HCT116 (cell line): ENCODE measurements around the gene GSG1L. TPM values are rescaled to one million over a fixed set of nuclear protein-coding genes. Genes with fewer than 3 reads are reported as not detected.

Experiments
- ATAC-seq: fragments of 200-7000 bp; cut with Tn5 transposase; 2 replicates; pipeline ENCODE4 v1.9.1; 2020; ENCODE audit warnings: mild to moderate bottlenecking, moderate library complexity
- BruUV-seq: library from RNA; stranded (reverse); fragments of 400-500 nt; replicated peaks from 2 replicates; lab custom pipeline; 2021; lab: Mats Ljungman, UMichigan
- CTCF ChIA-PET: fragments of 300-600 bp; sonication (Branson Sonifier 250); formaldehyde crosslinking; loops from one replicate; lab custom pipeline; 2021; ENCODE audit warnings: antibody characterized with exemption; lab: Charles Lee
- POLR2A ChIA-PET: fragments of 300-600, 350-600 bp; sonication (Branson Sonifier 250); formaldehyde crosslinking; loops from one replicate; lab custom pipeline; 2021; ENCODE audit warnings: antibody characterized with exemption; lab: Charles Lee
- RAD21 ChIA-PET, 2 experiments: fragments of 300-600 bp; sonication (Branson Sonifier 250); formaldehyde crosslinking; loops; one replicate each; lab custom pipeline; 2023; ENCODE audit warnings: low total read pairs in 2 of 2; ENCODE audit not compliant: uncharacterized antibody in 2 of 2, unreplicated experiment in 2 of 2, low non-redundant PET in 1 of 2; lab: Charles Lee
- DNase-seq: peaks from one replicate; pipeline ENCODE4 v3.0.0-alpha.2; 2010; ENCODE audit warnings: low read depth, low spot score
- H2AFZ ChIP-seq: fragments of 200-600 bp; shearing (Covaris generic), sonication (generic); 2 replicates; pipeline ENCODE4 v1.6.1; 2017; ENCODE audit warnings: low read depth, mixed run types, mixed read lengths, antibody characterized with exemption, low read length; ENCODE audit not compliant: poor library complexity, severe bottlenecking
- H3K27ac ChIP-seq: 2 replicates; pipeline ENCODE4 v1.5.1; 2012; ENCODE audit warnings: low read depth, low read length
- H3K27me3 ChIP-seq: fragments of 200-600 bp; sonication (generic); 2 replicates; pipeline ENCODE4 v1.6.1; 2016; ENCODE audit warnings: mixed run types, low read length, mixed read lengths; ENCODE audit not compliant: insufficient read depth
- H3K36me3 ChIP-seq, 2 experiments: fragments of 200-500 bp in 1 of 2; fragments of 200-600 bp in 1 of 2; sonication (Bioruptor generic) in 1 of 2; sonication (generic) in 1 of 2; 2 replicates each; pipeline versions ENCODE4 v1.5.1 to v1.6.1; 2014 to 2016; ENCODE audit warnings: low read length in 2 of 2, inconsistent platforms in 1 of 2, mixed read lengths in 1 of 2, mixed run types in 1 of 2; ENCODE audit not compliant: insufficient read depth in 2 of 2, control insufficient read depth in 1 of 2
- H3K4me1 ChIP-seq, 2 experiments: fragments of 200-600 bp in 1 of 2; sonication (generic) in 1 of 2; 2 replicates each; pipeline versions ENCODE4 v1.5.1 to v1.6.1; 2012 to 2017; ENCODE audit warnings: low read length in 2 of 2, inconsistent platforms in 1 of 2, mild to moderate bottlenecking in 1 of 2, mixed read lengths in 1 of 2, mixed run types in 1 of 2, moderate library complexity in 1 of 2; ENCODE audit not compliant: insufficient read depth in 2 of 2, control insufficient read depth in 1 of 2
- H3K4me2 ChIP-seq: fragments of 200-600 bp; sonication (generic); 2 replicates; pipeline ENCODE4 v1.6.1; 2017; ENCODE audit warnings: mixed run types, low read length, mixed read lengths
- H3K4me3 ChIP-seq, 2 experiments: fragments of 200-600 bp in 1 of 2; sonication (generic) in 1 of 2; replicated peaks in 1 of 2; 2 replicates each; pipeline ENCODE4 v1.5.1; 2011 to 2016; ENCODE audit warnings: low read length in 2 of 2, control low read depth in 1 of 2, low read depth in 1 of 2, mild to moderate bottlenecking in 1 of 2, mixed read lengths in 1 of 2, mixed run types in 1 of 2
- H3K79me2 ChIP-seq: fragments of 200-600 bp; sonication (generic); 2 replicates; pipeline ENCODE4 v1.6.1; 2017; ENCODE audit warnings: mild to moderate bottlenecking, mixed run types, low read length, moderate library complexity, mixed read lengths; ENCODE audit not compliant: insufficient read depth
- H3K9ac ChIP-seq: fragments of 200-600 bp; sonication (generic); 2 replicates; pipeline ENCODE4 v1.6.1; 2016; ENCODE audit warnings: low read length, mixed read lengths
- H3K9me2 ChIP-seq: fragments of 200-600 bp; sonication (generic), shearing (Covaris generic); 2 replicates; pipeline ENCODE4 v1.6.1; 2017; ENCODE audit warnings: mixed run types, mild to moderate bottlenecking, moderate library complexity; ENCODE audit not compliant: insufficient read depth
- H3K9me3 ChIP-seq, 2 experiments: fragments of 200-500 bp in 1 of 2; fragments of 200-600 bp in 1 of 2; sonication (Bioruptor generic) in 1 of 2; sonication (generic) in 1 of 2; 2 replicates each; pipeline ENCODE4 v1.6.1; 2014 to 2017; ENCODE audit warnings: low read length in 2 of 2, mixed read lengths in 2 of 2, inconsistent platforms in 1 of 2, low read depth in 1 of 2, mild to moderate bottlenecking in 1 of 2, mixed run types in 1 of 2, moderate library complexity in 1 of 2; ENCODE audit not compliant: control insufficient read depth in 1 of 2, insufficient read depth in 1 of 2
- H4K20me1 ChIP-seq: fragments of 200-600 bp; sonication (generic), shearing (Covaris generic); 2 replicates; pipeline ENCODE4 v1.6.1; 2017; ENCODE audit warnings: mixed run types, mild to moderate bottlenecking, moderate library complexity; ENCODE audit not compliant: insufficient read depth
- CTCF ChIP-seq, 3 experiments: fragments of 200-600 bp in 1 of 3; sonication (generic) in 1 of 3; IDR thresholded peaks in 2 of 3; conservative IDR thresholded peaks in 1 of 3; 2 replicates each; pipeline ENCODE4 v1.5.1; 2012 to 2017; ENCODE audit warnings: low read depth in 2 of 3, low read length in 2 of 3, antibody characterized with exemption in 1 of 3, borderline replicate concordance in 1 of 3, control low read depth in 1 of 3, mild to moderate bottlenecking in 1 of 3, mixed read lengths in 1 of 3, mixed run types in 1 of 3, moderate library complexity in 1 of 3; ENCODE audit not compliant: insufficient read depth in 1 of 3
- ELF1 ChIP-seq: IDR thresholded peaks from 2 replicates; pipeline ENCODE4 v1.6.1; 2012; ENCODE audit warnings: low read depth, borderline replicate concordance
- JUND ChIP-seq: IDR thresholded peaks from 2 replicates; pipeline ENCODE4 v1.6.1; 2012
- RAD21 ChIP-seq: IDR thresholded peaks from 2 replicates; pipeline ENCODE4 v1.6.1; 2012; ENCODE audit warnings: low read depth, mild to moderate bottlenecking
- SIN3A ChIP-seq: IDR thresholded peaks from 2 replicates; pipeline ENCODE4 v1.6.1; 2012; ENCODE audit warnings: low read depth
- SP1 ChIP-seq: IDR thresholded peaks from 2 replicates; pipeline ENCODE4 v1.6.1; 2012; ENCODE audit warnings: low read depth
- ZFX ChIP-seq: fragments of 450-650 bp; IDR thresholded peaks from 2 replicates; pipeline ENCODE4 v1.6.1; 2017
- intact Hi-C: fragments of 100-400 bp; cut with micrococcal nuclease; formaldehyde crosslinking; loops from 2 replicates; pipeline ENCODE4 v1.10.0; 2022
- total RNA-seq: library from RNA; stranded (reverse); gene quantifications from one replicate; pipeline ENCODE4 v1.2.1, GENCODE V29; 2021; ENCODE audit not compliant: unreplicated experiment

The GSG1L gene
- total RNA-seq, 1 experiment from 2014 or later: not detected

GRCh38 chr16:28081391-28081968, 18.0 kb upstream of the GSG1L start:
- DNase-seq (no peak), ATAC-seq (no peak)
- Histone ChIP-seq H3K79me2 (no peaks in the 10 kb centered on the region), H3K4me1 (no peaks in the 10 kb centered on the region), H3K4me3 (no peak overlapping the region), H3K27ac (no peak overlapping the region), H3K9me3 (no peaks in the 10 kb centered on the region), H3K27me3 (no peaks in the 10 kb centered on the region), H3K9me2 (no peaks in the 10 kb centered on the region), H3K36me3 (no peaks in the 10 kb centered on the region), H3K9ac (no peak overlapping the region), H3K4me2 (no peak overlapping the region), H4K20me1 (no peaks in the 10 kb centered on the region), H2AFZ (no peak overlapping the region)
- ChIA-PET RAD21 (no interaction called here), CTCF (no interaction called here), POLR2A (no interaction called here)
- intact Hi-C loops: no loop called here
- BruUV-seq: no TSS peak
- TF ChIP-seq SP1: no peak
- TF ChIP-seq RAD21: no peak
- no peak for TF ChIP-seq ELF1
- TF ChIP-seq SIN3A: no peak
- no peak for TF ChIP-seq ZFX

- BruUV-seq: no TSS peak
Observed at GRCh38 chr16:28078261-28078660, 14.7 kb upstream of the GSG1L start.

More at GRCh38 chr16:28078261-28078660, 14.7 kb upstream of the GSG1L start:
- intact Hi-C loops: loop anchor here (10.0 kb wide), 1 partner anchor 137 kb away; the partner anchor contains the start of gene XPO6
- H3K4me1 ChIP-seq: no peaks in the 10 kb centered on the region
- POLR2A ChIA-PET: no interaction called here
- H3K4me3 ChIP-seq: no peak overlapping the region
- ATAC-seq: no peak
- no peak overlapping the region for H3K9ac ChIP-seq
- no peaks in the 10 kb centered on the region for H3K79me2 ChIP-seq
- no peaks in the 10 kb centered on the region for H3K9me3 ChIP-seq
- no peak overlapping the region for H3K4me2 ChIP-seq
- H3K27ac ChIP-seq: no peak overlapping the region
- RAD21 ChIA-PET: no interaction called here
- CTCF ChIA-PET: no interaction called here
- TF ChIP-seq JUND (no peak), CTCF (IDR thresholded peaks at IDR 0.05 in 2 of 3, conservative IDR thresholded peaks at IDR 0.05 in 1 of 3; ENCODE audit: borderline replicate concordance in 1 of 3, insufficient read depth in 1 of 3, low read depth in 2 of 3, low read length in 2 of 3) (no peak)
- DNase-seq: no peak
- no peaks in the 10 kb centered on the region for H4K20me1 ChIP-seq
- no peak overlapping the region for H2AFZ ChIP-seq
- no peaks in the 10 kb centered on the region for H3K9me2 ChIP-seq
- H3K27me3 ChIP-seq: no peaks in the 10 kb centered on the region
- no peaks in the 10 kb centered on the region for H3K36me3 ChIP-seq
